ENCODE results near the gene VASH2.

Gene VASH2

GRCh38 chr1:213035573-213035972 lies 85.2 kb downstream of the VASH2 start:
- no peak for DNase-seq (ENCODE audit: low spot score)

Measured in kidney tubule cell (primary cell).